Measurements from ENCODE around the gene ZNF710.
"Not testable (repeated sequence)": the region's sequence is repeated elsewhere in the genome, so short reads cannot be mapped to it uniquely, and the experiment has no call there.

ZNF710 gene

DNA sequence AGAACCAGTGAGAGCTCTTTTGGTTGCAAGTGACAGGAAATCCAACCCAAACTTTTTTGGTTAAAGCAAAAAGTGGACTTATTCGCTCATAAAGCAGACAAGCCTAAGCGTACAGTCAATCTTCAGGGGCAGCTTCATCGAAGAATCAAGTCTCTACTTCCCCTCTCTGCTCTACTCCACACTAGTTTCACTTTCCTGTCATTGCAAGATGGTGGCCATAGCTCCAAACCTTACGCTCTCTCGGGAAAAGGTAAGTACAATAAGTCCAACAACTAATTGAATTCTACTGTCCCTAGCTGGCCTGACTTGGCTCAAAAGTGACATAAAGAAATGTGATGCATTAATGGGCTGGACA lies 24.9 kb upstream of the ZNF710 start:
- no peak overlapping the region for H3K9ac ChIP-seq (ENCODE audit: low read length)
- H3K27me3 ChIP-seq (ENCODE audit: insufficient read depth, low read length, poor library complexity) = no peaks in the 10 kb centered on the region
- H3K27ac ChIP-seq (ENCODE audit: low read depth, low read length) = no peak overlapping the region
- H3K23ac ChIP-seq (ENCODE audit: low read length) = no peak overlapping the region
- H3K4me1 ChIP-seq (ENCODE audit: control insufficient read depth, low read depth, low read length) = no peaks in the 10 kb centered on the region
- H3K56ac ChIP-seq (ENCODE audit: low read length) = no peak overlapping the region
- H3K36me3 ChIP-seq (ENCODE audit: control insufficient read depth, insufficient read depth, low read length) = no peaks in the 10 kb centered on the region
- H3K4ac ChIP-seq (ENCODE audit: low read depth, low read length) = no peak overlapping the region
- H4K5ac ChIP-seq (ENCODE audit: low read length) = no peak overlapping the region
- no peak overlapping the region for H3K18ac ChIP-seq (ENCODE audit: low read length)
- H2BK5ac ChIP-seq (ENCODE audit: low read length) = no peak overlapping the region
- H2BK15ac ChIP-seq (replicated peaks; ENCODE audit: low read depth) = no peak overlapping the region
- H3K4me3 ChIP-seq (ENCODE audit: low read length) = no peak overlapping the region
- no peak overlapping the region for H3K4me2 ChIP-seq (ENCODE audit: low read length)
- H2BK120ac ChIP-seq (ENCODE audit: low read depth, low read length) = no peak overlapping the region
- H3K79me1 ChIP-seq (ENCODE audit: low read length) = no peaks in the 10 kb centered on the region
- no CpG with 5 or more reads among the region's 5 CpGs for WGBS (ENCODE audit: extremely low coverage, insufficient coverage, low lambda C conversion rate)
- no peaks in the 10 kb centered on the region for H3K79me2 ChIP-seq (ENCODE audit: control insufficient read depth, insufficient read depth, low read length)
- H2AK5ac ChIP-seq (ENCODE audit: low read length) = no peak overlapping the region
- DNase-seq = no peak
- no peak overlapping the region for H4K8ac ChIP-seq (ENCODE audit: low read depth, low read length)

DNA sequence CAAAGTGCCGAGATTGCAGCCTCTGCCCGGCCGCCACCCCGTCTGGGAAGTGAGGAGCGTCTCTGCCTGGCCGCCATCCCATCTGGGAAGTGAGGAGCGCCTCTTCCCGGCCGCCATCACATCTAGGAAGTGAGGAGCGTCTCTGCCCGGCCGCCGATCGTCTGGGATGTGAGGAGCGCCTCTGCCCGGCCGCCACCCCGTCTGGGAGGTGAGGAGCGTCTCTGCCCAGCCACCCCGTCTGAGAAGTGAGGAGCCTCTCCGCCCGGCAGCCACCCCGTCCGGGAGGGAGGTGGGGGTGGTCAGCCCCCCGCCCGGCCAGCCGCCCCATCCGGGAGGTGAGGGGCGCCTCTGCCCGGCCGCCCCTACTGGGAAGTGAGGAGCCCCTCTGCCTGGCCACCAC lies 23.3 kb upstream of the ZNF710 start:
- not testable (repeated sequence) for H3K27ac ChIP-seq (ENCODE audit: low read depth, low read length); H2BK15ac ChIP-seq (replicated peaks; ENCODE audit: low read depth); H3K79me2 ChIP-seq (ENCODE audit: control insufficient read depth, insufficient read depth, low read length); H3K18ac ChIP-seq (ENCODE audit: low read length); H3K4me1 ChIP-seq (ENCODE audit: control insufficient read depth, low read depth, low read length); H2AK5ac ChIP-seq (ENCODE audit: low read length); H3K4me3 ChIP-seq (ENCODE audit: low read length); DNase-seq; H3K79me1 ChIP-seq (ENCODE audit: low read length); H4K8ac ChIP-seq (ENCODE audit: low read depth, low read length); H2BK120ac ChIP-seq (ENCODE audit: low read depth, low read length); H2BK5ac ChIP-seq (ENCODE audit: low read length); H3K9ac ChIP-seq (ENCODE audit: low read length); H3K4me2 ChIP-seq (ENCODE audit: low read length); H4K5ac ChIP-seq (ENCODE audit: low read length); H3K27me3 ChIP-seq (ENCODE audit: insufficient read depth, low read length, poor library complexity); H3K4ac ChIP-seq (ENCODE audit: low read depth, low read length); H3K36me3 ChIP-seq (ENCODE audit: control insufficient read depth, insufficient read depth, low read length); H3K23ac ChIP-seq (ENCODE audit: low read length); H3K56ac ChIP-seq (ENCODE audit: low read length)
- no CpG with 5 or more reads among the region's 31 CpGs for WGBS (ENCODE audit: extremely low coverage, insufficient coverage, low lambda C conversion rate)

DNA sequence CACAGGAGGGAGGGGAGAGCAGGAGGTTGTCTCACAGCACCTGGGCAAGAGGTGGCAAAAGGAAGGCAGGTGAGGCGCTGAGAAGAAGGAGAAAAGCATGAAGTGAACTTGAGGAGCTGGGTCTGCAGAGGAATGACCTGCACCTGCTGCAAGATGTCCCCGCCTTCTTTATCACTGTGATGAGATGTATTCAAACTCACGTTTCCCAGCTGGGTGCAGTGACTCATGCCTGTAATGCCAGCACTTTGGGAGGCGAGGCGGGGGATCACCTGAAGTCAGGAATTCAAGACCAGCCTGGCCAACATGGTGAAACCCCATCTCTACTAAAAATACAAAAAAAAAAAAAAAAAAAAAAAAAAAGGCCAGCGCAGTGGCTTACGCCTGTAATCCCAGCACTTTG lies 22.2 kb upstream of the ZNF710 start:
- Histone ChIP-seq H3K23ac (ENCODE audit: low read length) (no peak overlapping the region), H3K4me1 (ENCODE audit: control insufficient read depth, low read depth, low read length) (peaks cover 2% of the 10 kb centered on the region), H3K9ac (ENCODE audit: low read length) (no peak overlapping the region), H3K79me2 (ENCODE audit: control insufficient read depth, insufficient read depth, low read length) (no peaks in the 10 kb centered on the region), H3K79me1 (ENCODE audit: low read length) (no peaks in the 10 kb centered on the region), H4K5ac (ENCODE audit: low read length) (no peak overlapping the region), H4K8ac (ENCODE audit: low read depth, low read length) (no peak overlapping the region), H2AK5ac (ENCODE audit: low read length) (no peak overlapping the region), H3K36me3 (ENCODE audit: control insufficient read depth, insufficient read depth, low read length) (no peaks in the 10 kb centered on the region), H3K56ac (ENCODE audit: low read length) (no peak overlapping the region), H3K4me3 (ENCODE audit: low read length) (no peak overlapping the region), H3K27ac (ENCODE audit: low read depth, low read length) (no peak overlapping the region), H3K4ac (ENCODE audit: low read depth, low read length) (no peak overlapping the region), H3K4me2 (ENCODE audit: low read length) (no peak overlapping the region), H3K18ac (ENCODE audit: low read length) (no peak overlapping the region), H3K27me3 (ENCODE audit: insufficient read depth, low read length, poor library complexity) (no peaks in the 10 kb centered on the region), H2BK5ac (ENCODE audit: low read length) (no peak overlapping the region), H2BK120ac (ENCODE audit: low read depth, low read length) (no peak overlapping the region), H2BK15ac (replicated peaks; ENCODE audit: low read depth) (no peak overlapping the region)
- WGBS (ENCODE audit: extremely low coverage, insufficient coverage, low lambda C conversion rate) = no CpG with 5 or more reads among the region's 7 CpGs
- DNase-seq = no peak

DNA sequence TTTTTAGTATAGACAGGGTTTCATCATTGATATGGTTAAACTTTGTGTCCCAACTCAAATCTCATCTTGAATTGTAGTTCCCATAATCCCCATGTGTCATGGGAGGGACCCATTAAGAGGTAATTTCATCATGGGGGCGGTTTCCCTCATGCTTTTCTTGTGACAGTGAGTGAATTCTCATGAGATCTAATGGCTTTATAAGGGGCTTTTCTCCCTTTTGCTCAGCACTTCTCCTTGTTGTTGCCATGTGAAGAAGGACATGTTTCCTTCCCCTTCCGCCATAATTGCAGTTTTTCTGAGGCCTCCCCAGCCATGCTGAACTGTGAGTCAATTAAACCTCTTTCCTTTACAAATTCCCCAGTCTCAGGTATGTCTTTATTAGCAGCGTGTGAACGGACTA lies 20.2 kb upstream of the ZNF710 start:
- Histone ChIP-seq H2BK120ac (ENCODE audit: low read depth, low read length) (no peak overlapping the region), H3K4me3 (ENCODE audit: low read length) (no peak overlapping the region), H3K4me2 (ENCODE audit: low read length) (no peak overlapping the region), H3K56ac (ENCODE audit: low read length) (no peak overlapping the region), H3K27ac (ENCODE audit: low read depth, low read length) (no peak overlapping the region), H3K18ac (ENCODE audit: low read length) (no peak overlapping the region), H2BK5ac (ENCODE audit: low read length) (no peak overlapping the region), H3K9ac (ENCODE audit: low read length) (no peak overlapping the region), H3K36me3 (ENCODE audit: control insufficient read depth, insufficient read depth, low read length) (no peaks in the 10 kb centered on the region), H3K4me1 (ENCODE audit: control insufficient read depth, low read depth, low read length) (peaks cover 2% of the 10 kb centered on the region), H2AK5ac (ENCODE audit: low read length) (no peak overlapping the region), H3K23ac (ENCODE audit: low read length) (no peak overlapping the region), H3K4ac (ENCODE audit: low read depth, low read length) (no peak overlapping the region), H4K5ac (ENCODE audit: low read length) (no peak overlapping the region), H4K8ac (ENCODE audit: low read depth, low read length) (no peak overlapping the region), H3K79me1 (ENCODE audit: low read length) (no peaks in the 10 kb centered on the region), H3K27me3 (ENCODE audit: insufficient read depth, low read length, poor library complexity) (no peaks in the 10 kb centered on the region), H2BK15ac (replicated peaks; ENCODE audit: low read depth) (no peak overlapping the region), H3K79me2 (ENCODE audit: control insufficient read depth, insufficient read depth, low read length) (no peaks in the 10 kb centered on the region)
- DNase-seq = no peak
- no CpG with 5 or more reads among the region's 4 CpGs for WGBS (ENCODE audit: extremely low coverage, insufficient coverage, low lambda C conversion rate)

DNA sequence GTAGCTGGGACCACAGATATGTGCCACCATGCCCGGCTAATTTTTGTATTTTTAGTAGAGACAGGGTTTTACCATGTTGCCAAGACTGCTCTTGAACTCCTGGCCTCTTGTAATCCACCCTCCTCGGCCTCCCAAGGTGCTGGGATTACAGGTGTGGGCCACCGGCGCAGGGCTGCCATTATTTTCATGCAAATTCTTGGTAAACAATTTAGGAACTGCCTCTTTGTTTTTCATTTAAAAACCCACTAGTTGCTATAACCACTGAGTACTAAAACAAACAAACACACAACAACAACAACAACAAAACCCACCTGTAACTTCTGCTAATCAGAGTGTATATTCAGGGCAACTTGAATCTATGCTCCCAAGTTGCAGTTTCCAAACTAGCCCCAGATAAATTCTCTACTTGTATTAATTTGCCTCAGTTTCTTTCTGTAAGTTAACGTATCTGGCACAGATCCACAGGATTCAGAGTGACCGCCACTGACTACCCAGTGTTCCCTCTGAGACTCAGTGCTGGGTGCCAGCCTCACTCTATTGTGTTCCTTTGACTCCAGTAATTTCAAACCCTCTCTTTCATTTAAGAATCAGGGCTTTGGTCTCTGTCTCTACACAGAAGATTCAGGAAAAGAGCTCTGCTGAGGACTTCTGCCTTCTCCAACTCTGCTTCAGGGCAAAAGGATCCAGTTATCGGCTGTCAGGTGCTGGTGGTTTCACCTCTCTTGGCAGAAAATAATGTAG lies 18.6 kb upstream of the ZNF710 start:
- no peak overlapping the region for H3K4me3 ChIP-seq (ENCODE audit: low read length)
- no peak overlapping the region for H3K4me2 ChIP-seq (ENCODE audit: low read length)
- no peak overlapping the region for H3K23ac ChIP-seq (ENCODE audit: low read length)
- peaks cover 2% of the 10 kb centered on the region for H3K4me1 ChIP-seq (ENCODE audit: control insufficient read depth, low read depth, low read length)
- H3K79me1 ChIP-seq (ENCODE audit: low read length) = no peaks in the 10 kb centered on the region
- H2BK120ac ChIP-seq (ENCODE audit: low read depth, low read length) = no peak overlapping the region
- no peak overlapping the region for H2AK5ac ChIP-seq (ENCODE audit: low read length)
- H3K36me3 ChIP-seq (ENCODE audit: control insufficient read depth, insufficient read depth, low read length) = no peaks in the 10 kb centered on the region
- no peaks in the 10 kb centered on the region for H3K27me3 ChIP-seq (ENCODE audit: insufficient read depth, low read length, poor library complexity)
- H4K8ac ChIP-seq (ENCODE audit: low read depth, low read length) = no peak overlapping the region
- no peak overlapping the region for H3K18ac ChIP-seq (ENCODE audit: low read length)
- H3K4ac ChIP-seq (ENCODE audit: low read depth, low read length) = no peak overlapping the region
- no peak overlapping the region for H2BK5ac ChIP-seq (ENCODE audit: low read length)
- no peak overlapping the region for H4K5ac ChIP-seq (ENCODE audit: low read length)
- no peak for DNase-seq
- no CpG with 5 or more reads among the region's 7 CpGs for WGBS (ENCODE audit: extremely low coverage, insufficient coverage, low lambda C conversion rate)
- peak overlapping the region; percentile 56 for H3K56ac ChIP-seq (ENCODE audit: low read length)
- H3K27ac ChIP-seq (ENCODE audit: low read depth, low read length) = no peak overlapping the region
- no peak overlapping the region for H3K9ac ChIP-seq (ENCODE audit: low read length)
- H2BK15ac ChIP-seq (replicated peaks; ENCODE audit: low read depth) = no peak overlapping the region
- no peaks in the 10 kb centered on the region for H3K79me2 ChIP-seq (ENCODE audit: control insufficient read depth, insufficient read depth, low read length)

DNA sequence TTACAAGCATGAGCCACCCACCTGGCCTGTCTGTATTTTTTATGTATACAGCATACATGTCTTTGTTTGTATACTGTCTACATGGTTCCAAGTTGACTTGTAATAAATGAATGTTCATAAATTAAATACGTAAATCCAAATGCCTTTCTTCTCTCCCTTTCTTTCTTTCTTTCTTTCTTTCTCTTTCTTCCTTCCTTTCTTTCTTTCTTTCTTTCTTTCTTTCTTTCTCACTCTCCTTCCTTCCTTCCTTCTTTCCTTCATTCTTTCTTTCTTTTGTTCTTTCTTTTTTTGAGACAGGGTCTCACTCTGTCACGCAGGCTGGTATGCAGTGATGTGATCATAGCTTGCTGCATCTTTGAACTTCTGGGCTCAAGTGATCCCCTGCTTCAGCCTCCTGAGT lies 17.1 kb upstream of the ZNF710 start:
- WGBS (ENCODE audit: extremely low coverage, insufficient coverage, low lambda C conversion rate) = no CpG with 5 or more reads among the region's 2 CpGs
- no peak overlapping the region for H2BK5ac ChIP-seq (ENCODE audit: low read length)

More for the DNA sequence above, 17.1 kb upstream of the ZNF710 start:
- Histone ChIP-seq H3K4me2 (ENCODE audit: low read length) (no peak overlapping the region), H2AK5ac (ENCODE audit: low read length) (no peak overlapping the region), H3K27me3 (ENCODE audit: insufficient read depth, low read length, poor library complexity) (no peaks in the 10 kb centered on the region), H3K4me1 (ENCODE audit: control insufficient read depth, low read depth, low read length) (peaks cover 2% of the 10 kb centered on the region), H3K4me3 (ENCODE audit: low read length) (no peak overlapping the region), H3K23ac (ENCODE audit: low read length) (no peak overlapping the region), H3K18ac (ENCODE audit: low read length) (no peak overlapping the region), H4K8ac (ENCODE audit: low read depth, low read length) (no peak overlapping the region), H3K79me2 (ENCODE audit: control insufficient read depth, insufficient read depth, low read length) (no peaks in the 10 kb centered on the region), H3K27ac (ENCODE audit: low read depth, low read length) (no peak overlapping the region), H2BK120ac (ENCODE audit: low read depth, low read length) (no peak overlapping the region), H3K9ac (ENCODE audit: low read length) (no peak overlapping the region), H4K5ac (ENCODE audit: low read length) (no peak overlapping the region), H3K79me1 (ENCODE audit: low read length) (no peaks in the 10 kb centered on the region), H2BK15ac (replicated peaks; ENCODE audit: low read depth) (no peak overlapping the region), H3K36me3 (ENCODE audit: control insufficient read depth, insufficient read depth, low read length) (no peaks in the 10 kb centered on the region), H3K56ac (ENCODE audit: low read length) (no peak overlapping the region), H3K4ac (ENCODE audit: low read depth, low read length) (no peak overlapping the region)
- no peak for DNase-seq

Data from mesendoderm (in vitro differentiated cells).